ENCODE results near the gene AMOTL1. TPM values are rescaled to one million over a fixed set of nuclear protein-coding genes. Genes with fewer than 3 reads are reported as not detected.

AMOTL1 gene
- total and polyA plus RNA-seq, 2 of the 8 experiments (the other 6 are each of a cell fraction or from before 2014, with no cell fraction given) = 9.0 to 27.6 TPM

DNA sequence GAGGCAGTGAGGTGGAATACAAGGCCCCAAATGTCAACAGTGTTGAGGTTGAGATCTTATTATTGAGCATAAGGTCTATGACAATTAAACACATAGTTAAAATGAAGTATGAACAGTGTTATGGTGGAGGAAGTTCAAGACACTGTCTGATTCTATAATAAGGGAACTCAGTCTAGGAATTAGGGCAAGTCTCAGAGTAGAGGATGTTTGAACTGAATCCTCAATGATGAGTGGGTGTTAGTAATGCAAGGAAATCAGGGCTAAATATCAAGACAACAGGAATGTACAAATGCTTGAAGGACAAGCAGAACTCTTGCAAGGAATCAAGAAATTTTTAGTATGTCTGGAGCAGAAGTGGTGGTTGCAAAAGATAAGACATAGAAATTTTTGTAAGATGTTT, 152.2 kb downstream of the AMOTL1 start:
- Histone ChIP-seq H2BK5ac (ENCODE audit: low read depth, low read length) (no peak overlapping the region), H4K5ac (ENCODE audit: insufficient read length, low read depth, low read length) (no peak overlapping the region), H4K8ac (ENCODE audit: extremely low read depth, insufficient read depth, low read length) (no peak overlapping the region), H3K4me3 (ENCODE audit: extremely low read depth in 1 of 4, insufficient read depth in 2 of 4, low read depth in 3 of 4, low read length in 4 of 4) (no peak overlapping the region), H3K56ac (replicated peaks; ENCODE audit: insufficient read length, low read depth, low read length) (no peak overlapping the region), H3K23me2 (ENCODE audit: low read depth, low read length) (no peaks in the 10 kb centered on the region), H3K23ac (ENCODE audit: insufficient read length) (no peak overlapping the region), H4K20me1 (replicated peaks in 1 of 2; ENCODE audit: control insufficient read depth in 1 of 2, insufficient read depth in 2 of 2, low read length in 2 of 2) (no peaks in the 10 kb centered on the region), H2BK12ac (ENCODE audit: low read depth, low read length) (no peak overlapping the region), H3K14ac (ENCODE audit: insufficient read length) (no peak overlapping the region), H3K79me1 (ENCODE audit: low read depth, low read length) (no peaks in the 10 kb centered on the region), H2BK120ac (replicated peaks; ENCODE audit: low read depth, low read length) (no peak overlapping the region), H2BK15ac (ENCODE audit: low read length) (no peak overlapping the region), H2AK5ac (ENCODE audit: low read depth, low read length) (no peak overlapping the region), H4K91ac (replicated peaks; ENCODE audit: insufficient read length, low read length) (no peak overlapping the region), H3K4ac (replicated peaks; ENCODE audit: insufficient read length, low read depth, low read length) (no peak overlapping the region), H3K9ac (replicated peaks in 1 of 4; ENCODE audit: extremely low read depth in 1 of 4, low read depth in 3 of 4, low read length in 3 of 4) (no peak overlapping the region), H3K27ac (ENCODE audit: low read depth, low read length) (no peak overlapping the region), H3K4me1 (replicated peaks in 1 of 4; ENCODE audit: control insufficient read depth in 3 of 4, insufficient read depth in 4 of 4, low read length in 3 of 4) (no peaks in the 10 kb centered on the region), H3K9me3 (ENCODE audit: insufficient read depth in 2 of 2, low read depth in 1 of 2, low read length in 1 of 2) (no peaks in the 10 kb centered on the region), H2AFZ (ENCODE audit: low read length) (no peak overlapping the region), H3K4me2 (ENCODE audit: insufficient read depth in 1 of 2, low read depth in 2 of 2, low read length in 2 of 2) (no peak overlapping the region), H3K18ac (ENCODE audit: extremely low read depth, low read length) (no peak overlapping the region), H3K79me2 (ENCODE audit: control insufficient read depth in 1 of 2, insufficient read depth in 2 of 2, low read length in 2 of 2) (no peaks in the 10 kb centered on the region), H3K36me3 (ENCODE audit: control insufficient read depth in 2 of 4, insufficient read depth in 4 of 4, low read length in 3 of 4) (no peaks in the 10 kb centered on the region), H2BK20ac (ENCODE audit: low read length) (no peak overlapping the region), H3K27me3 (replicated peaks in 1 of 4; ENCODE audit: control insufficient read depth in 3 of 4, extremely low read depth in 1 of 4, insufficient read depth in 3 of 4, low read length in 3 of 4) (no peaks in the 10 kb centered on the region)
- no peak for FAIRE-seq
- POLR2A ChIA-PET (ENCODE audit: partially characterized antibody) = no interaction called here
- CTCF ChIA-PET (ENCODE audit: partially characterized antibody) = interaction anchor here (1.0 to 1.1 kb wide), 2 partner anchors 23 to 297 kb away, joined by 3 read pairs; no protein-coding TSS in a partner anchor
- DNase-seq (ENCODE audit: low read depth in 1 of 2, low spot score in 2 of 2) = no peak
- no peak for TF ChIP-seq GTF2F1 (IDR thresholded peaks at IDR 0.05; ENCODE audit: borderline replicate concordance, low read depth, low read length)
- no peak for TF ChIP-seq CTBP2 (IDR thresholded peaks at IDR 0.05; ENCODE audit: borderline replicate concordance, insufficient read depth, insufficient read length, low read length)
- no peak for TF ChIP-seq RBBP5 (IDR thresholded peaks at IDR 0.05; ENCODE audit: borderline replicate concordance, low read depth, low read length)
- TF ChIP-seq RXRA (IDR thresholded peaks at IDR 0.05; ENCODE audit: insufficient read depth, low read depth, low read length) = no peak
- no peak for TF ChIP-seq TAF1 (IDR thresholded peaks at IDR 0.05; ENCODE audit: low read depth, low read length)
- no peak for TF ChIP-seq TEAD4 (IDR thresholded peaks at IDR 0.05; ENCODE audit: low read depth, low read length)
